Activated CD8-positive, alpha-beta T cell treated with anti-CD3 and anti-CD28 coated beads, Interleukin-2, amount 10 ng/mL, durations not matched to agents 7 days and 5 days (primary cell): Measurements from ENCODE around the gene SGMS1. TPM values are rescaled to one million over a fixed set of nuclear protein-coding genes. Genes with fewer than 3 reads are reported as not detected.

Source experiments
- ATAC-seq: fragments of 150-1000 bp; cut with Tn5 transposase; one replicate; pipeline ENCODE4 v1.10.0; 2021; ENCODE audit warnings: moderate library complexity
- CTCF ChIA-PET: fragments of 350-600 bp; sonication (Branson Sonifier 250); formaldehyde crosslinking; loops from one replicate; lab custom pipeline; 2021; ENCODE audit warnings: antibody characterized with exemption; lab: Charles Lee
- POLR2A ChIA-PET: fragments of 350-600 bp; sonication (Branson Sonifier 250); formaldehyde crosslinking; loops from one replicate; lab custom pipeline; 2021; ENCODE audit warnings: antibody characterized with exemption; lab: Charles Lee
- DNase-seq: peaks from one replicate; pipeline ENCODE4 v3.0.0-alpha.2; 2020
- H3K27ac Mint-ChIP-seq: one replicate; pipeline ENCODE4 v1.8.0; 2021; ENCODE audit warnings: mild to moderate bottlenecking, mixed read lengths
- H3K27me3 Mint-ChIP-seq: one replicate; pipeline ENCODE4 v1.8.0; 2021; ENCODE audit warnings: low read depth, mixed read lengths
- H3K36me3 Mint-ChIP-seq: one replicate; pipeline ENCODE4 v1.8.0; 2021; ENCODE audit warnings: low read depth, mixed read lengths
- H3K4me1 Mint-ChIP-seq: one replicate; pipeline ENCODE4 v1.8.0; 2021; ENCODE audit warnings: low read depth, mixed read lengths
- H3K4me3 Mint-ChIP-seq: one replicate; pipeline ENCODE4 v1.8.0; 2021; ENCODE audit warnings: mild to moderate bottlenecking, mixed read lengths
- H3K9me3 Mint-ChIP-seq: one replicate; pipeline ENCODE4 v1.8.0; 2022; ENCODE audit warnings: mixed read lengths; ENCODE audit not compliant: insufficient read depth
- total RNA-seq, 2 experiments: library from RNA; stranded (reverse); gene quantifications; one replicate each; pipeline ENCODE4 v1.2.3, GENCODE V29; 2021

SGMS1 gene
- total RNA-seq, 2 experiments from 2014 or later = 14.2 to 16.4 TPM

- H3K27ac Mint-ChIP-seq = no peak overlapping the region
- H3K4me1 Mint-ChIP-seq = peaks cover 45% of the 10 kb centered on the region
- ATAC-seq = no peak
- peak overlapping the region; percentile 9 for H3K4me3 Mint-ChIP-seq
- DNase-seq = no peak
- ChIA-PET CTCF (interaction anchor here (0.7 to 2.3 kb wide), 3 partner anchors 20 to 119 kb away, joined by 3 to 6 read pairs (median 4); no protein-coding TSS in a partner anchor), POLR2A (no interaction called here)
- no peaks in the 10 kb centered on the region for H3K27me3 Mint-ChIP-seq
- H3K9me3 Mint-ChIP-seq = no peaks in the 10 kb centered on the region
- peaks cover 2% of the 10 kb centered on the region for H3K36me3 Mint-ChIP-seq
Measured at GRCh38 chr10:50416181-50416824, 207.5 kb downstream of the SGMS1 start.

GRCh38 chr10:50415292-50415691 lies 208.5 kb downstream of the SGMS1 start:
- ATAC-seq (no peak), DNase-seq (no peak)
- Mint-ChIP-seq H3K36me3 (no peaks in the 10 kb centered on the region), H3K27me3 (no peaks in the 10 kb centered on the region), H3K27ac (no peak overlapping the region), H3K4me3 (no peak overlapping the region), H3K4me1 (peaks cover 45% of the 10 kb centered on the region), H3K9me3 (no peaks in the 10 kb centered on the region)
- POLR2A ChIA-PET = no interaction called here
- CTCF ChIA-PET = interaction anchor here (0.7 to 1.7 kb wide), 2 partner anchors 19 to 98 kb away, joined by 3 to 4 read pairs; no protein-coding TSS in a partner anchor

GRCh38 chr10:50410066-50410811 lies 213.5 kb downstream of the SGMS1 start:
- no peak overlapping the region for H3K4me3 Mint-ChIP-seq
- peaks cover 7% of the 10 kb centered on the region for H3K36me3 Mint-ChIP-seq
- ChIA-PET POLR2A (interaction anchor here (0.6 to 1.2 kb wide), 2 partner anchors 106 to 211 kb away, joined by 3 read pairs; no protein-coding TSS in a partner anchor), CTCF (no interaction called here)
- no peaks in the 10 kb centered on the region for H3K9me3 Mint-ChIP-seq
- peak; percentile 33 for ATAC-seq
- H3K27ac Mint-ChIP-seq = no peak overlapping the region
- H3K4me1 Mint-ChIP-seq = peaks cover 35% of the 10 kb centered on the region
- no peak for DNase-seq
- H3K27me3 Mint-ChIP-seq = no peaks in the 10 kb centered on the region

- Mint-ChIP-seq H3K4me3 (no peak overlapping the region), H3K9me3 (no peaks in the 10 kb centered on the region), H3K27me3 (no peaks in the 10 kb centered on the region), H3K36me3 (peaks cover 13% of the 10 kb centered on the region), H3K27ac (no peak overlapping the region), H3K4me1 (peaks cover 29% of the 10 kb centered on the region)
- CTCF ChIA-PET = interaction anchor here (3.0 kb wide), 1 partner anchor 10 kb away, joined by 8 read pairs; no protein-coding TSS in a partner anchor
- no peak for ATAC-seq
- POLR2A ChIA-PET = no interaction called here
- DNase-seq = no peak
Measured at GRCh38 chr10:50407076-50407801, 216.5 kb downstream of the SGMS1 start.

GRCh38 chr10:50406457-50407070 lies 217.2 kb downstream of the SGMS1 start:
- DNase-seq (no peak), ATAC-seq (no peak)
- Mint-ChIP-seq H3K27me3 (no peaks in the 10 kb centered on the region), H3K4me3 (no peak overlapping the region), H3K9me3 (no peaks in the 10 kb centered on the region), H3K27ac (no peak overlapping the region), H3K4me1 (peaks cover 23% of the 10 kb centered on the region), H3K36me3 (peaks cover 13% of the 10 kb centered on the region)
- CTCF ChIA-PET = interaction anchor here (3.0 kb wide), 1 partner anchor 9 kb away, joined by 8 read pairs; no protein-coding TSS in a partner anchor
- POLR2A ChIA-PET = interaction anchor here (0.6 kb wide), 1 partner anchor 50 kb away, joined by 3 read pairs; no protein-coding TSS in a partner anchor

- ATAC-seq (no peak), DNase-seq (no peak)
- H3K36me3 Mint-ChIP-seq = peaks cover 13% of the 10 kb centered on the region
- no peaks in the 10 kb centered on the region for H3K27me3 Mint-ChIP-seq
- no peak overlapping the region for H3K4me3 Mint-ChIP-seq
- H3K4me1 Mint-ChIP-seq = peaks cover 18% of the 10 kb centered on the region
- no peaks in the 10 kb centered on the region for H3K9me3 Mint-ChIP-seq
- POLR2A ChIA-PET = interaction anchor here (0.6 kb wide), 1 partner anchor 49 kb away, joined by 3 read pairs; no protein-coding TSS in a partner anchor
- H3K27ac Mint-ChIP-seq = no peak overlapping the region
- CTCF ChIA-PET = interaction anchor here (3.0 kb wide), 1 partner anchor 9 kb away, joined by 8 read pairs; no protein-coding TSS in a partner anchor
Measured at GRCh38 chr10:50405723-50406122, 218.0 kb downstream of the SGMS1 start.

- Mint-ChIP-seq H3K9me3 (no peaks in the 10 kb centered on the region), H3K4me1 (peaks cover 4% of the 10 kb centered on the region), H3K27ac (no peak overlapping the region), H3K36me3 (peaks cover 13% of the 10 kb centered on the region), H3K27me3 (no peaks in the 10 kb centered on the region), H3K4me3 (no peak overlapping the region)
- DNase-seq (no peak), ATAC-seq (no peak)
- ChIA-PET CTCF (interaction anchor here (0.8 to 1.3 kb wide), 2 partner anchors 14 to 16 kb away, joined by 3 read pairs; no protein-coding TSS in a partner anchor), POLR2A (no interaction called here)
Measured at GRCh38 chr10:50404021-50404773, 219.6 kb downstream of the SGMS1 start.

- ChIA-PET CTCF (interaction anchor here (1.3 kb wide), 2 partner anchors 15 to 18 kb away, joined by 3 to 5 read pairs; no protein-coding TSS in a partner anchor), POLR2A (no interaction called here)
- H3K27me3 Mint-ChIP-seq = no peaks in the 10 kb centered on the region
- DNase-seq (no peak), ATAC-seq (no peak)
- no peaks in the 10 kb centered on the region for H3K9me3 Mint-ChIP-seq
- H3K4me1 Mint-ChIP-seq = peaks cover 3% of the 10 kb centered on the region
- H3K36me3 Mint-ChIP-seq = peaks cover 14% of the 10 kb centered on the region
- H3K27ac Mint-ChIP-seq = no peak overlapping the region
- H3K4me3 Mint-ChIP-seq = no peak overlapping the region
Measured at GRCh38 chr10:50403074-50403473, 220.7 kb downstream of the SGMS1 start.

GRCh38 chr10:50402466-50402865 lies 221.3 kb downstream of the SGMS1 start:
- Mint-ChIP-seq H3K4me3 (no peak overlapping the region), H3K4me1 (peaks cover 5% of the 10 kb centered on the region), H3K27ac (no peak overlapping the region), H3K9me3 (no peaks in the 10 kb centered on the region), H3K27me3 (no peaks in the 10 kb centered on the region), H3K36me3 (peaks cover 14% of the 10 kb centered on the region)
- DNase-seq (no peak), ATAC-seq (no peak)
- CTCF ChIA-PET = interaction anchor here (1.3 kb wide), 1 partner anchor 15 kb away, joined by 5 read pairs; no protein-coding TSS in a partner anchor
- POLR2A ChIA-PET = no interaction called here

GRCh38 chr10:50400694-50401093 lies 223.1 kb downstream of the SGMS1 start:
- Mint-ChIP-seq H3K4me3 (no peak overlapping the region), H3K27me3 (no peaks in the 10 kb centered on the region), H3K9me3 (no peaks in the 10 kb centered on the region), H3K4me1 (peaks cover 11% of the 10 kb centered on the region), H3K36me3 (peaks cover 8% of the 10 kb centered on the region), H3K27ac (no peak overlapping the region)
- POLR2A ChIA-PET = no interaction called here
- CTCF ChIA-PET = interaction anchor here (0.7 to 1.3 kb wide), 4 partner anchors 13 to 1706 kb away, joined by 3 to 4 read pairs (median 4); no protein-coding TSS in a partner anchor
- ATAC-seq = no peak
- DNase-seq = no peak
